Esophagus squamous epithelium (tissue), 5 donors: ENCODE data around the gene SGMS1. TPM values are rescaled to one million over a fixed set of nuclear protein-coding genes. Genes with fewer than 3 reads are reported as not detected.
"Not testable (repeated sequence)": the region's sequence is repeated elsewhere in the genome, so short reads cannot be mapped to it uniquely, and the experiment has no call there.

Experiments used
- DNase-seq: peaks from one replicate; lab custom pipeline; 2025; lab: John Stamatoyannopoulos, UW
- H3K27ac ChIP-seq, 4 donors: fragments of 200-600 bp; sonication (generic); one replicate each; pipeline ENCODE4 v1.5.1; 2016 to 2019; ENCODE audit warnings: mild to moderate bottlenecking in 1 of 4
- H3K27me3 ChIP-seq, 4 donors: fragments of 200-600 bp; sonication (generic); 1 replicate in 3 of 4; 2 replicates in 1 of 4; pipeline versions ENCODE4 v1.5.1 to v1.6.0; 2017 to 2021; ENCODE audit warnings: antibody characterized with exemption in 1 of 4
- H3K36me3 ChIP-seq, 3 donors: fragments of 200-600 bp; sonication (generic); one replicate each; pipeline ENCODE4 v1.5.1; 2016 to 2019
- H3K4me1 ChIP-seq, 3 donors: fragments of 200-600 bp; sonication (generic); one replicate each; pipeline ENCODE4 v1.5.1; 2017 to 2019
- H3K4me3 ChIP-seq, 4 donors: fragments of 200-600 bp; sonication (generic); 1 replicate in 3 of 4; 2 replicates in 1 of 4; pipeline ENCODE4 v1.5.1; 2016 to 2019; ENCODE audit warnings: mild to moderate bottlenecking in 2 of 4, moderate library complexity in 1 of 4
- H3K9me3 ChIP-seq, 3 donors: fragments of 200-600 bp; sonication (generic); one replicate each; pipeline ENCODE4 v1.5.1; 2016 to 2019
- POLR2A ChIP-seq, 4 donors: fragments of 450-650 bp; IDR thresholded peaks; one replicate each; pipeline ENCODE4 v1.6.1; 2017; ENCODE audit warnings: antibody characterized with exemption in 4 of 4, mild to moderate bottlenecking in 4 of 4, moderate library complexity in 3 of 4
- WGBS, 2 donors: methylation state at CpG; one replicate each; pipeline ENCODE4 v1.1.5; 2018; 5-methylcytosine and 5-hydroxymethylcytosine counted together
- intact Hi-C: fragments of 100-400 bp; cut with DNase I; formaldehyde crosslinking; loops from one replicate; pipeline ENCODE4 v1.15.0; 2022
- total RNA-seq, 4 donors: library from RNA; depleted of rRNA; stranded (reverse); fragments of >200 nt; gene quantifications; one replicate each; pipeline ENCODE4 v1.1.0, GENCODE V29; 2016
- TF ChIP-seq, protein P1 (sequence below), 6 experiments: fragments of 450-650 bp in 4 of 6; fragments of 200-600 bp in 2 of 6; sonication (generic) in 2 of 6; IDR thresholded peaks; one replicate each; pipeline ENCODE4 v1.5.1; 2016 to 2019; ENCODE audit warnings: antibody characterized with exemption in 6 of 6, mild to moderate bottlenecking in 4 of 6, moderate library complexity in 4 of 6
- donor health status: DM: yes; HTN: yes; CAD: no.

Gene SGMS1
- total RNA-seq, 4 donors from 2014 or later = 39.4 to 64.1 (median 54.9) TPM

DNA sequence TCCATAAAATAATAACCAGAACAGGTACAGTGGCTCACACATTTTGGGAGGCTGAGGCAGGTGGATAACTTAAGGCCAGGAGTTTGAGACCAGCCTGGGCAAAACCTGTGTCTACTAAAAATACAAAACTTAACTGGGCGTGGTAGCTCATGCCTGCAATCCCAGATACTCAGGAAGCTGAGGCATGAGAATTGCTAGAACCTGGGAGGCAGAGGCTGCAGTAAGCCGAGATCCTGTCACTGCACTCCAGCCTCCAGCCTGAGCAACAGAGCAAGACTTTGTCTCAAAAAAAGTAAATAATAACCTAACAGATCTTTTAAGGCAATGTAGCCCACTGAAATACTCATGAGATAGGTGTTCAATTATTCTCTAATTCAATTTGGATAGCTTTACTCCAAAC lies 265.3 kb downstream of the SGMS1 start:
- Histone ChIP-seq H3K36me3 (peaks cover 0 to 7% (median 0%) of the 10 kb centered on the region in 3 donors), H3K9me3 (no peaks in the 10 kb centered on the region), H3K27me3 (no peaks in the 10 kb centered on the region), H3K4me1 (peaks cover 0 to 42% (median 12%) of the 10 kb centered on the region in 3 donors), H3K27ac (no peak overlapping the region), H3K4me3 (no peak overlapping the region)
- no peak for DNase-seq
- WGBS, 2 donors = 56 to 83% methylated on average over 2 of the region's 2 CpGs
- TF ChIP-seq POLR2A (IDR thresholded peaks at IDR 0.05) = no peak
- TF ChIP-seq, protein P1, sequence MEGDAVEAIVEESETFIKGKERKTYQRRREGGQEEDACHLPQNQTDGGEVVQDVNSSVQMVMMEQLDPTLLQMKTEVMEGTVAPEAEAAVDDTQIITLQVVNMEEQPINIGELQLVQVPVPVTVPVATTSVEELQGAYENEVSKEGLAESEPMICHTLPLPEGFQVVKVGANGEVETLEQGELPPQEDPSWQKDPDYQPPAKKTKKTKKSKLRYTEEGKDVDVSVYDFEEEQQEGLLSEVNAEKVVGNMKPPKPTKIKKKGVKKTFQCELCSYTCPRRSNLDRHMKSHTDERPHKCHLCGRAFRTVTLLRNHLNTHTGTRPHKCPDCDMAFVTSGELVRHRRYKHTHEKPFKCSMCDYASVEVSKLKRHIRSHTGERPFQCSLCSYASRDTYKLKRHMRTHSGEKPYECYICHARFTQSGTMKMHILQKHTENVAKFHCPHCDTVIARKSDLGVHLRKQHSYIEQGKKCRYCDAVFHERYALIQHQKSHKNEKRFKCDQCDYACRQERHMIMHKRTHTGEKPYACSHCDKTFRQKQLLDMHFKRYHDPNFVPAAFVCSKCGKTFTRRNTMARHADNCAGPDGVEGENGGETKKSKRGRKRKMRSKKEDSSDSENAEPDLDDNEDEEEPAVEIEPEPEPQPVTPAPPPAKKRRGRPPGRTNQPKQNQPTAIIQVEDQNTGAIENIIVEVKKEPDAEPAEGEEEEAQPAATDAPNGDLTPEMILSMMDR (IDR thresholded peaks at IDR 0.05) = no peak
- intact Hi-C loops = no loop called here

DNA sequence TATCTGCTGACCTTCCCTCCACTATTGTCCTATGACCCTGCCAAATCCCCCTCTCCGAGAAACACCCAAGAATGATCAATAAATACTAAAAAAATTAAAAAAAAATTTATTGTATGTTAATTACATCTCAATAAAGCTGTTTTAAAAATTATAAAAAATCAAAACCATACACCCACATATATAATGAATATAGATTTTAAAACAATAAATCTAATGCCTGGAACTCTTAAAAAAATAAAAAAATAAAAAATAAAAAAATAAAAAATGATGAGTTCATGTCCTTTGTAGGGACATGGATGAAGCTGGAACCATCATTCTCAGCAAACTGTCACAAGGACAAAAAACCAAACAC lies 267.3 kb downstream of the SGMS1 start:
- intact Hi-C loops, H3K4me3 ChIP-seq: not testable (repeated sequence)
- WGBS, 2 donors = 80 to 86% methylated on average over 1 of the region's 1 CpG

DNA sequence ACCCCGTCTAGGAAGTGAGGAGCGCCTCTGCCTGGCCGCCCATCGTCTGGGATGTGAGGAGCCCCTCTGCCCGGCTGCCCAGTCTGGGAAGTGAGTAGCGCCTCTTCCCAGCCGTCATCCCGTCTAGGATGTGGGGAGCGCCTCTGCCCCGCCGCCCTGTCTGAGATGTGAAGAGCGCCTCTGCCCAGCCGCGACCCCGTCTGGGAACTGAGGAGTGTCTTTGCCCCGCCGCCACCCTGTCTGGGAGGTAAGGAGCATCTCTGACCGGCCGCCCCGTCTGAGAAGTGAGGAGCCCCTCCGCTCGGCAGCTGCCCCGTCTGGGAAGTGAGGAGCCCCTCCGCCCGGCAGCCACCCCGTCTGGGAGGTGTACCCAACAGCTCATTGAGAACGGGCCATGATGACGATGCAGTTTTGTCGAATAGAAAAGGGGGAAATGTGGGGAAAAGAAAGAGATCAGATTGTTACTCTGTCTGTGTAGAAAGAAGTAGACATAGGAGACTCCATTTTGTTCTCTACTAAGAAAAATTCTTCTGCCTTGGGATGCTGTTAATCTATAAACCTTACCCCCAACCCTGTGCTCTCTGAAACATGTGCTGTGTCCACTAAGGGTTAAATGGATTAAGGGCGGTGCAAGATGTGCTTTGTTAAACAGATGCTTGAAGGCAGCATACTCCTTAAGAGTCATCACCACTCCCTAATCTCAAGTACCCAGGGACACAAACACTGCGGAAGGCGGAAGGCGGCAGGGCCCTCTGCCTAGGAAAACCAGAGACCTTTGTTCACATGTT lies 267.9 kb downstream of the SGMS1 start:
- WGBS, 2 donors = 65 to 86% methylated on average over 5 to 8 of the region's 33 CpGs
- H3K36me3 ChIP-seq, H3K27ac ChIP-seq, intact Hi-C loops, H3K9me3 ChIP-seq, DNase-seq, H3K4me3 ChIP-seq, H3K27me3 ChIP-seq: not testable (repeated sequence)
- peaks cover 0 to 17% (median 2%) of the 10 kb centered on the region in 3 donors for H3K4me1 ChIP-seq

More for the DNA sequence above, 267.3 kb downstream of the SGMS1 start:
- H3K27ac ChIP-seq, DNase-seq, H3K36me3 ChIP-seq, H3K27me3 ChIP-seq, H3K9me3 ChIP-seq: not testable (repeated sequence)
- H3K4me1 ChIP-seq = peaks cover 0 to 23% (median 8%) of the 10 kb centered on the region in 3 donors

DNA sequence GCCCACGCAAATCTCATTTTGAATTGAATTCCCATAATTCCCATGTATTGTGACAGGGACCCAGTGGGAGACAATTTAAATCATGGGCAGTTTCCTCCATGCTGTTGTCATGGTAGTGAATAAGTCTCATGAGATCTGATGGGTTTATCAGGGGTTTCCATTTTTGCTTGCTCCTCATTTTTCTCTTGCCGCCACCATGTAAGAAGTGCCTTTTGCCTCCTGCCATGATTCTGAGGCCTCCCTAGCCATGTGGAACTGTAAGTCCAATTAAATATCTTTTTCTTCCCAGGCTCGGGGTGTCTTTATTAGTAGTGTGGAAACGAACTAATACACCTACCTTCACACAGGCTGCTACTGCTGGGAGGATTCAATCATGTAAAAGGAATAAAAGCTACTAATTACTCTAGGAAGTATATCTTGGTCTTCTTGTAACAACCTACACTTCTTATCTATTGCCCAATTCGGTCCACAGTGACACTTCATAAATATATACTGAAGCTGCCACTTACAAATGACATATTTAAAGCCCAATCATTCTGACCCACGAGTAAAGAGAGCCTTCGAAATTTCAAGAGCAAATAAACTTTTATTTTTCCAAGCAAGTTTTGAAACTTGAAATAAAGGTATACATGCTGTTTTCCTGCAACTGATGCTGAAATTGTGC lies 272.1 kb downstream of the SGMS1 start:
- peaks cover 0 to 11% (median 5%) of the 10 kb centered on the region in 3 donors for H3K4me1 ChIP-seq
- no peaks in the 10 kb centered on the region for H3K27me3 ChIP-seq
- H3K36me3 ChIP-seq = peaks cover 0 to 19% (median 0%) of the 10 kb centered on the region in 3 donors
- H3K27ac ChIP-seq = no peak overlapping the region
- no peaks in the 10 kb centered on the region for H3K9me3 ChIP-seq
- DNase-seq = no peak
- H3K4me3 ChIP-seq = no peak overlapping the region
- TF ChIP-seq, protein P1 (IDR thresholded peaks at IDR 0.05) = no peak
- TF ChIP-seq POLR2A (IDR thresholded peaks at IDR 0.05) = no peak
- intact Hi-C loops = no loop called here
- WGBS, 2 donors = 87 to 93% methylated on average over 7 of the region's 7 CpGs

DNA sequence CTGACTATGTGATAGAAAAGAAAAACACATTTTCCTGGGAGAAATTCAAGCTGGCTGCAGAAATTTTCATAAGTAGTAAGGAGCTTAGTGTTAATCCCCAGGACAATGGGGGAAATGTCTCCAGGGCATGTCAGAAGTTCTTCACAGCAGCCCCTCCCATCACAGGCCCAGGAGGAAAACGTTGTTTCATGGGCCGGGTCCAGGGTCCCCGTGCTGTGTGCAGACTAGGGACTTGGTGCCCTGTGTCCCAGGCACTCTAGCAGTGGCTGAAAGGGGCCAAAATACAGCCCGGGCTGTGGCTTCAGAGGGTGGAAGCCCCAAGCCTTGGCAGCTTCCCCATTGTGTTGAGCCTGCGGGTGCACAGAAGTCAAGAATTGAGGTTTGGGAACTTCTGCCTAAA lies 273.4 kb downstream of the SGMS1 start:
- H3K4me1 ChIP-seq = peaks cover 0 to 11% (median 5%) of the 10 kb centered on the region in 3 donors
- H3K9me3 ChIP-seq = no peaks in the 10 kb centered on the region
- WGBS, 2 donors = 79 to 100% methylated on average over 1 to 3 of the region's 5 CpGs
- TF ChIP-seq, protein P1 (IDR thresholded peaks at IDR 0.05) = no peak
- no peak for TF ChIP-seq POLR2A (IDR thresholded peaks at IDR 0.05)
- H3K36me3 ChIP-seq = peaks cover 0 to 15% (median 0%) of the 10 kb centered on the region in 3 donors
- H3K27me3 ChIP-seq = no peaks in the 10 kb centered on the region
- intact Hi-C loops = no loop called here
- DNase-seq = no peak
- no peak overlapping the region for H3K27ac ChIP-seq
- no peak overlapping the region for H3K4me3 ChIP-seq

DNA sequence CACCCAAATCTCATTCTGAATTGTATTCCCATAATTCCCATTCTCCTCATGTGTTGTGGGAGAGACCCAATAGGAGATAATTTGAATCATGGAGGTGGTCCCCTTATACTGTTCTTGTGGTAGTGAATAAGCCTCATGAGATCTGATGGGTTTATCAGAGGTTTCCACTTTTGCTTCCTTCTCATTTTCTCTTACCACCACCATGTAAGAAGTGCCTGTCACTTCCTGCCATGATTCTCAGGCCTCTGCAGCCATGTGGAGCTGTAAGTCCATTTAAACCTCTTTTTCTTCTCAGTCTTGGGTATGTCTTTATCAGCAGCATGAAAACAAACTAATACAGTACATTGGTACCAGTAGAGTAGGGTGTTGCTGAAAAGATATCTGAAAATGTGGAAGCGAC lies 274.2 kb downstream of the SGMS1 start:
- Histone ChIP-seq H3K27ac (no peak overlapping the region), H3K36me3 (peaks cover 0 to 12% (median 0%) of the 10 kb centered on the region in 3 donors), H3K9me3 (no peaks in the 10 kb centered on the region), H3K4me1 (peaks cover 0 to 11% (median 5%) of the 10 kb centered on the region in 3 donors), H3K4me3 (no peak overlapping the region), H3K27me3 (no peaks in the 10 kb centered on the region)
- WGBS, 2 donors = 94 to 100% methylated on average over 1 of the region's 1 CpG
- intact Hi-C loops = no loop called here
- no peak for DNase-seq
- no peak for TF ChIP-seq POLR2A (IDR thresholded peaks at IDR 0.05)
- TF ChIP-seq, protein P1 (IDR thresholded peaks at IDR 0.05) = no peak
